Hepatocyte (in vitro differentiated cells): ENCODE results near the gene STXBP5L.

ENCODE experiments used
- EZH2 ChIP-seq: fragments of 200-600 bp; sonication (generic); IDR thresholded peaks from 2 replicates; pipeline ENCODE4 v1.6.1; 2016; ENCODE audit warnings: antibody characterized with exemption, mild to moderate bottlenecking, borderline replicate concordance
- EZH2phosphoT487 ChIP-seq: fragments of 200-600 bp; sonication (generic); IDR thresholded peaks from one replicate; pipeline ENCODE4 v1.6.1; 2018; ENCODE audit warnings: antibody characterized with exemption, mild to moderate bottlenecking, low read depth, moderate library complexity; ENCODE audit not compliant: unreplicated experiment, severe bottlenecking
- TF ChIP-seq, protein P1 (sequence below): fragments of 200-600 bp; sonication (generic); IDR thresholded peaks from 2 replicates; pipeline ENCODE4 v1.5.1; 2016; ENCODE audit warnings: antibody characterized with exemption, mild to moderate bottlenecking; ENCODE audit not compliant: poor library complexity

DNA sequence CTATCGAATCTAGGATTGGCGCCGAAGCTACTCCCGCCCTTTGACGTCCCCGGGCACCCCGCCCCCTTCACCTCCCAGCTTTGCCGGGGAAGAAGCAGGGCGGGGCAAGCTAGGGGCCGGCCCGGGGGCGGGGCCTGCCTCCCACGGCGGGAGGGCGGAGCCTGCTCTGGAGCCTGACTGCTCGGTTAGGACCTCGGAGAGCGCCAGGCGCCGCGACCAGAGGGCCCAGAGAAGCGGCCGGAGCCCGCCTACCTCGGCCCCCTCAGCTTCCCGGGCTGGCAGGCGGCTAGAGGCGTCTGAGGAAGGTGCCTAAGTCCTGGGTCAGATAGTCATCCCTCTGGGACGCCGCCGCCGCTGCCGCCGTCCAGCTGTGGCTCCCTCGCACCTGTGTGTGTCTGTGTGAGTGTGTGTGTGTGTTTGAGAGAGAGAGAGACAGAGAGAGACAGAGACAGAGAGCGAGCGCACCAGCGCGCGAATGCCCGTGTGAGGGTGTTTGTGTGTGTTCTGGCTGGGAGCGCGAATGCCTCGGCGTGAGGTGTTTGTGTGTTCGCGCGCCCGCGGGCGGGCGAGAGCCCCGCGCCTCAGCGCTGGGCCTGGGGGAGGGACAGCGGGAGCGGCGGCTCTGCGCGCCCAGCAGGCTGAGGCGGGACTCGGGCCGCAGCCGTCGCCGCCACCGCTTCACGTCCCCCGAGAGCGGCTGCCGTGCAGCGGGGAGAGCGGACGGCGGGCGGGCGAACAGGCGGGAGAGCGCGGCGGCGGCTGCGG, at the start of gene STXBP5L:
- TF ChIP-seq, protein P1, sequence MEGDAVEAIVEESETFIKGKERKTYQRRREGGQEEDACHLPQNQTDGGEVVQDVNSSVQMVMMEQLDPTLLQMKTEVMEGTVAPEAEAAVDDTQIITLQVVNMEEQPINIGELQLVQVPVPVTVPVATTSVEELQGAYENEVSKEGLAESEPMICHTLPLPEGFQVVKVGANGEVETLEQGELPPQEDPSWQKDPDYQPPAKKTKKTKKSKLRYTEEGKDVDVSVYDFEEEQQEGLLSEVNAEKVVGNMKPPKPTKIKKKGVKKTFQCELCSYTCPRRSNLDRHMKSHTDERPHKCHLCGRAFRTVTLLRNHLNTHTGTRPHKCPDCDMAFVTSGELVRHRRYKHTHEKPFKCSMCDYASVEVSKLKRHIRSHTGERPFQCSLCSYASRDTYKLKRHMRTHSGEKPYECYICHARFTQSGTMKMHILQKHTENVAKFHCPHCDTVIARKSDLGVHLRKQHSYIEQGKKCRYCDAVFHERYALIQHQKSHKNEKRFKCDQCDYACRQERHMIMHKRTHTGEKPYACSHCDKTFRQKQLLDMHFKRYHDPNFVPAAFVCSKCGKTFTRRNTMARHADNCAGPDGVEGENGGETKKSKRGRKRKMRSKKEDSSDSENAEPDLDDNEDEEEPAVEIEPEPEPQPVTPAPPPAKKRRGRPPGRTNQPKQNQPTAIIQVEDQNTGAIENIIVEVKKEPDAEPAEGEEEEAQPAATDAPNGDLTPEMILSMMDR = no peak
- TF ChIP-seq EZH2 (no peak), EZH2phosphoT487 (no peak)
